AML-193 (cell line): ENCODE measurements around the gene FRMD5.
"Not testable (repeated sequence)": the region's sequence is repeated elsewhere in the genome, so short reads cannot be mapped to it uniquely, and the experiment has no call there.

Source experiments
- DNase-seq, 2 experiments: peaks; one replicate each; lab custom pipeline; 2025; lab: John Stamatoyannopoulos, UW

Gene FRMD5

GRCh38 chr15:44195151-44195740 lies at the start of gene FRMD5:
Gene FRMD5 (minus strand): TSS chr15:44195271.
- DNase-seq: no peak

- DNase-seq: no peak
Observed at GRCh38 chr15:44243829-44244228, 48.8 kb upstream of the FRMD5 start.

- DNase-seq: no peak
Observed at GRCh38 chr15:44243141-44243540, 48.1 kb upstream of the FRMD5 start.

- DNase-seq: no peak
Observed at GRCh38 chr15:44231842-44232241, 36.8 kb upstream of the FRMD5 start.

- DNase-seq: not testable (repeated sequence)
Observed at GRCh38 chr15:44229301-44229700, 34.2 kb upstream of the FRMD5 start.

GRCh38 chr15:44227584-44227983 lies 32.5 kb upstream of the FRMD5 start:
- no peak for DNase-seq

- DNase-seq: not testable (repeated sequence)
Observed at GRCh38 chr15:44227001-44227400, 31.9 kb upstream of the FRMD5 start.

GRCh38 chr15:44222478-44222877 lies 27.4 kb upstream of the FRMD5 start:
- no peak for DNase-seq

- DNase-seq: no peak
Observed at GRCh38 chr15:44219073-44219472, 24.0 kb upstream of the FRMD5 start.

GRCh38 chr15:44216958-44217357 lies 21.9 kb upstream of the FRMD5 start:
- DNase-seq: no peak

GRCh38 chr15:44215594-44215993 lies 20.5 kb upstream of the FRMD5 start:
- DNase-seq: no peak

- no peak for DNase-seq
Observed at GRCh38 chr15:44208956-44209355, 13.9 kb upstream of the FRMD5 start.

- no peak for DNase-seq
Observed at GRCh38 chr15:44207643-44208042, 12.6 kb upstream of the FRMD5 start.

GRCh38 chr15:44199393-44199792 lies 4.3 kb upstream of the FRMD5 start:
- DNase-seq: no peak

GRCh38 chr15:44194323-44195150 lies 534 bp downstream of the FRMD5 start:
- no peak for DNase-seq

GRCh38 chr15:44193651-44194322 lies 1.3 kb downstream of the FRMD5 start:
- DNase-seq: no peak

GRCh38 chr15:44188795-44189194 lies 6.3 kb downstream of the FRMD5 start:
- no peak for DNase-seq

- no peak for DNase-seq
Observed at GRCh38 chr15:44186705-44187104, 8.4 kb downstream of the FRMD5 start.

- DNase-seq: no peak
Observed at GRCh38 chr15:44183363-44183762, 11.7 kb downstream of the FRMD5 start.

GRCh38 chr15:44181410-44181809 lies 13.7 kb downstream of the FRMD5 start:
- no peak for DNase-seq

- DNase-seq: no peak
Observed at GRCh38 chr15:44177139-44177538, 17.9 kb downstream of the FRMD5 start.

- no peak for DNase-seq
Observed at GRCh38 chr15:44173813-44174212, 21.3 kb downstream of the FRMD5 start.

GRCh38 chr15:44163370-44163769 lies 31.7 kb downstream of the FRMD5 start:
- DNase-seq: no peak
